Esophagus squamous epithelium (tissue), 4 donors: ENCODE measurements around the gene SPRED3.

Experiments
- POLR2A ChIP-seq, 4 donors: fragments of 450-650 bp; IDR thresholded peaks; one replicate each; pipeline ENCODE4 v1.6.1; 2017; ENCODE audit warnings: antibody characterized with exemption in 4 of 4, mild to moderate bottlenecking in 4 of 4, moderate library complexity in 3 of 4
- TF ChIP-seq, protein P1 (sequence below), 6 experiments: fragments of 450-650 bp in 4 of 6; fragments of 200-600 bp in 2 of 6; sonication (generic) in 2 of 6; IDR thresholded peaks; one replicate each; pipeline ENCODE4 v1.5.1; 2016 to 2019; ENCODE audit warnings: antibody characterized with exemption in 6 of 6, mild to moderate bottlenecking in 4 of 6, moderate library complexity in 4 of 6

DNA sequence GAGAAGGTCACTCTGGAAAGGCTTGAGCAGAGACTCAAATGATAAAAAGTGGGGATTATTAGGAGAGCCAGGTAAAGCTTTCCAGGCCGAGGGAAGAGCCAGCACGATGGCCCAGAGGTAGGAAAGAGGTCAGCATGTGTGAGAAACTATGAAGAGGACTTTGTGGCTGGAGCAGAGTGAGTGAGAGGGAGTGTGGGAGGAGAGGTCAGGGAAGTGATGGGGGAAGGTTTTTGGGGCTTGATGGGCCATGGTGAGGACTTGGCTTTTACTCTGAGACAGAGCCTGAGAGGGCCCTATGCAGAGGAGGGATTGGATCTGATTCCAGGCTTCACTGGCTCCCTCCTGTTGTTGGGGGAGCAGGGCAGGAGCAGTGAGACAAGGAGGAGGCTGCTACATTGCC lies 47.6 kb upstream of the SPRED3 start:
- TF ChIP-seq, protein P1, sequence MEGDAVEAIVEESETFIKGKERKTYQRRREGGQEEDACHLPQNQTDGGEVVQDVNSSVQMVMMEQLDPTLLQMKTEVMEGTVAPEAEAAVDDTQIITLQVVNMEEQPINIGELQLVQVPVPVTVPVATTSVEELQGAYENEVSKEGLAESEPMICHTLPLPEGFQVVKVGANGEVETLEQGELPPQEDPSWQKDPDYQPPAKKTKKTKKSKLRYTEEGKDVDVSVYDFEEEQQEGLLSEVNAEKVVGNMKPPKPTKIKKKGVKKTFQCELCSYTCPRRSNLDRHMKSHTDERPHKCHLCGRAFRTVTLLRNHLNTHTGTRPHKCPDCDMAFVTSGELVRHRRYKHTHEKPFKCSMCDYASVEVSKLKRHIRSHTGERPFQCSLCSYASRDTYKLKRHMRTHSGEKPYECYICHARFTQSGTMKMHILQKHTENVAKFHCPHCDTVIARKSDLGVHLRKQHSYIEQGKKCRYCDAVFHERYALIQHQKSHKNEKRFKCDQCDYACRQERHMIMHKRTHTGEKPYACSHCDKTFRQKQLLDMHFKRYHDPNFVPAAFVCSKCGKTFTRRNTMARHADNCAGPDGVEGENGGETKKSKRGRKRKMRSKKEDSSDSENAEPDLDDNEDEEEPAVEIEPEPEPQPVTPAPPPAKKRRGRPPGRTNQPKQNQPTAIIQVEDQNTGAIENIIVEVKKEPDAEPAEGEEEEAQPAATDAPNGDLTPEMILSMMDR (IDR thresholded peaks at IDR 0.05), result no peak
- TF ChIP-seq POLR2A (IDR thresholded peaks at IDR 0.05), result no peak
